Stimulated activated CD8-positive, alpha-beta memory T cell treated with anti-CD3 and anti-CD28 coated beads, Interleukin-4, amount 100 ng/mL, for 4 hours (primary cell): ENCODE measurements around the gene SYCE3.

Source experiments
- DNase-seq, 2 donors: peaks; one replicate each; pipeline ENCODE4 v3.0.0-alpha.2; 2020; ENCODE audit warnings: low read depth in 2 of 2, low spot score in 1 of 2

Gene SYCE3

DNA sequence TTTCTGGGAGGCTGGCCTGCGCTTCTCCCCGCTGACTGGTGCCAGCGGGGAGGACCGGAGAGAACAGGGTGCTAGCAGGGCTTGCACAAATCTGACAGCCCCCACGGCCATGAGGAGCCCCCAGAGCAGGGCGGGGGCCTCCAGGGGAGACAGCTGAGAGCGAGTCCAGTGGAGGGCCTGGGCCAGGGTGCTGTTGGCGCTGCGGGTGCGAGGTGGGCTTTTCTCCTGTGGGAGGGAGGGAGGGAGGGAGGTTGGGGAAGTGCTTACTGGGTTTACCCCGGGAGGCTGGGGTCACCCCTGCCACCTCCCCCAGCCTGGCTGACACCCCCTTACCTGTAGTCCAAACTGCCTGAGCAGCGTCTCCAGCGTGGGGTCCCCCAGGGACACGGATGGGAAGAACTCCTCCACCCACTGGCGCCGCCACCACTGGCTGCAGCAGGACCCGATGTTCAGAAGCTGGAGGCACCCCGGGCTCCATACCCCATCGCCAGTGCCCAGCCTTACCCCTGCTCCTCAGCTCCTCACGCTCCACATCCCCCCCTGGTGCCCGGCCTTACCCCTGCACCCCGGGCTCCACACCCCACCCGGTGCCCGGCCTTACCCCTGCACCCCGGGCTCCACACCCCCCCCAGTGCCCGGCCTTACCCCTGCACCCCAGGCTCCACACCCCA lies 59.1 kb downstream of the SYCE3 start:
- no peak for DNase-seq

DNA sequence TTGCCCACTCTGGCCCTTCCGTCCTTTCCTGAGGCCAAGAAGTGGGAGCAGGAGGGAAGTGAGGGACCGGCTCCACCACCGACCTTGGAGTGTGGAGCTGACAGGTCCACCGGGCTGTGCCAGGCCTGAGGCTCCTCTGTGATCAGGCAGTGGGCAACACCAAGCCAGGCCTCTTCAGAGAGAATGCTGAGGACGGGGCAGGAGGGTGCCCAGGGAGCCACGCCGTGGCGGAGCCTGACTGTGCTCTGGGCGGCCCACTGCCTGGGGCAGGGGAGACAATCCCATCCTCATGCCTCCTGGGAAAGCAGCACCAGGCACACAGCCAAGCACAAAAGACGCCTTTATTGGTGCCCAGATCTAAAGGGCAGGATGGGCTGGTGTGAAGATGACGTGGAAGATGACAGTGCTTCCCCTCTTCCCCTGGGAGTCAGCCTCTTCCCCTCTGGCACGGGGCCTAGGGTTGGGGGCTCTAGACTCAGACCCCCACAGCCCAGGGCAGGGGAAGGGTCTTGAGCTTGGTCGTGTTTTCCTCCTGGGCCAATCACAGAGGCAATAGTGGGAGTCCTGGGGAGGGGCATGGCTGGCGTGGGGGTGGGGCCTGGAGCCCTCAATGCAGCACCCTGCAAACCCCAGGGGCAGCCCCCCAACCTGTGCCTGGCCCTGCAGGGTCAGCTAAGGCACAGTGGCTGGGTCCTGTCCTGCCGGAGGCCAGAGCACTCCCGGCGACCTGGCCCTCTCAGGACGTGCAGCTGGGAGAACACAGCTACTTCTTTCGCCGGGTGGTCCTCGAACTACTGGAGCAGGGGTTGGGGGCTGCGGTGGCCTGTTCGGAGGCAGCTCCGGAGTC lies 59.9 kb downstream of the SYCE3 start:
- no peak for DNase-seq

DNA sequence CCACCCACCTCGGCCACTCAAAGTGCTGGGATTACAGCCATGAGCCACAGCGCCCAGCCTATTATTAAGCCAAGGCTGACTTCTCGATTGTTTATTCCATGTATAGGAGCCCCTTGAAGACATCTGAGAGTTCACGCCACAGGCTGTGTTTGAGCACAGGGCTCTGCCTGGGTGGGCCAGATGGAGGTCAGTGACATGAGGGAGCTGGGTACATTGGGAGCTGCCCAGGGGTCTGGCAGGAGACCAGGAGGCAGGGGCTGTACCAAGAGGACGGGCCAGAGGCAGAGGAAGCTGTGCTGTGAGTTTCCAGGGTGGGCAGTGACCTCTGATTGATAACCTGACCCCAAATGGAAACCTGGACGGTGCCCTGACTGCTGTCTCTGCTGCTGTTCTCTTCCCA lies 60.6 kb downstream of the SYCE3 start:
- DNase-seq = no peak
